IMR-90 (cell line): ENCODE data around the gene AGGF1. TPM values are rescaled to one million over a fixed set of nuclear protein-coding genes. Genes with fewer than 3 reads are reported as not detected.

Source experiments
- ATAC-seq: fragments of 200-7000 bp; cut with Tn5 transposase; 2 replicates; pipeline ENCODE4 v1.9.1; 2020; ENCODE audit warnings: low read depth, mild to moderate bottlenecking, moderate library complexity
- BruUV-seq: library from RNA; stranded (reverse); fragments of 400-500 nt; replicated peaks from 2 replicates; lab custom pipeline; 2021; lab: Mats Ljungman, UMichigan
- CTCF ChIA-PET: fragments of 300-600 bp; formaldehyde crosslinking; extraction: SDS; loops from one replicate; lab custom pipeline; 2021; ENCODE audit warnings: antibody characterized with exemption; lab: Yijun Ruan, JAX
- POLR2A ChIA-PET: fragments of 300-600 bp; sonication (Branson Sonifier 250); formaldehyde crosslinking; loops from one replicate; lab custom pipeline; 2022; ENCODE audit warnings: antibody characterized with exemption; ENCODE audit not compliant: unreplicated experiment; lab: Charles Lee
- DNase-seq: peaks from one replicate; pipeline ENCODE4 v3.0.0; 2013
- H2AFZ ChIP-seq: replicated peaks from 2 replicates; pipeline ENCODE3; 2013; ENCODE audit warnings: low read length, mild to moderate bottlenecking; ENCODE audit not compliant: poor library complexity
- H2AK5ac ChIP-seq: 2 replicates; pipeline ENCODE4 v1.6.1; 2013; ENCODE audit warnings: low read depth, low read length, inconsistent platforms
- H2AK9ac ChIP-seq: replicated peaks from 2 replicates; pipeline ENCODE3; 2013; ENCODE audit warnings: mild to moderate bottlenecking, low read depth, low read length, moderate library complexity; ENCODE audit not compliant: poor library complexity
- H2BK120ac ChIP-seq: 2 replicates; pipeline ENCODE4 v1.6.1; 2013; ENCODE audit warnings: low read depth, low read length, inconsistent platforms
- H2BK15ac ChIP-seq: 3 replicates; pipeline ENCODE4 v1.6.1; 2013; ENCODE audit warnings: low read depth, low read length, inconsistent platforms
- H2BK20ac ChIP-seq: 2 replicates; pipeline ENCODE4 v1.6.1; 2013; ENCODE audit warnings: low read depth, mild to moderate bottlenecking, inconsistent platforms, low read length, moderate library complexity
- H2BK5ac ChIP-seq: 2 replicates; pipeline ENCODE4 v1.6.1; 2013; ENCODE audit warnings: mild to moderate bottlenecking, low read depth, low read length, inconsistent platforms; ENCODE audit not compliant: poor library complexity, severe bottlenecking
- H3K14ac ChIP-seq: replicated peaks from 2 replicates; pipeline ENCODE4 v1.6.1; 2013; ENCODE audit warnings: low read depth, low read length, inconsistent platforms
- H3K18ac ChIP-seq: 2 replicates; pipeline ENCODE4 v1.6.1; 2013; ENCODE audit warnings: low read depth, low read length, control low read depth
- H3K23ac ChIP-seq: 2 replicates; pipeline ENCODE4 v1.6.1; 2013; ENCODE audit warnings: low read depth, low read length, inconsistent platforms
- H3K27ac ChIP-seq: 2 replicates; pipeline ENCODE4 v1.5.1; 2013; ENCODE audit warnings: mild to moderate bottlenecking, control low read depth, low read length; ENCODE audit not compliant: insufficient read depth
- H3K27me3 ChIP-seq: 2 replicates; pipeline ENCODE4 v1.6.1; 2013; ENCODE audit warnings: low read length; ENCODE audit not compliant: control insufficient read depth, insufficient read depth
- H3K36me3 ChIP-seq: 2 replicates; pipeline ENCODE4 v1.6.1; 2013; ENCODE audit warnings: low read length, mixed read lengths; ENCODE audit not compliant: control insufficient read depth, insufficient read depth
- H3K4ac ChIP-seq: 2 replicates; pipeline ENCODE4 v1.6.1; 2013; ENCODE audit warnings: low read depth, low read length, inconsistent platforms
- H3K4me1 ChIP-seq: 2 replicates; pipeline ENCODE4 v1.6.1; 2013; ENCODE audit warnings: low read length, mixed read lengths; ENCODE audit not compliant: control insufficient read depth, insufficient read depth
- H3K4me2 ChIP-seq: 2 replicates; pipeline ENCODE4 v1.6.1; 2013; ENCODE audit warnings: low read depth, mild to moderate bottlenecking, control low read depth, low read length, moderate library complexity
- H3K4me3 ChIP-seq: 2 replicates; pipeline ENCODE4 v1.5.1; 2013; ENCODE audit warnings: low read depth, mild to moderate bottlenecking, control low read depth, low read length, moderate library complexity; ENCODE audit not compliant: insufficient read depth
- H3K56ac ChIP-seq: 2 replicates; pipeline ENCODE4 v1.6.1; 2013; ENCODE audit warnings: low read length, inconsistent platforms; ENCODE audit not compliant: insufficient read depth; ENCODE audit errors: extremely low read depth
- H3K79me1 ChIP-seq, 2 experiments: 2 replicates each; pipeline ENCODE4 v1.6.1; 2013; ENCODE audit warnings: low read length in 2 of 2, inconsistent platforms in 1 of 2, low read depth in 1 of 2
- H3K9ac ChIP-seq: 2 replicates; pipeline ENCODE4 v1.6.1; 2013; ENCODE audit warnings: low read depth, low read length, control low read depth
- H3K9me1 ChIP-seq: 2 replicates; pipeline ENCODE4 v1.6.1; 2013; ENCODE audit warnings: low read length, inconsistent platforms; ENCODE audit not compliant: insufficient read depth
- H3K9me3 ChIP-seq: 2 replicates; pipeline ENCODE4 v1.6.1; 2013; ENCODE audit warnings: low read length; ENCODE audit not compliant: control insufficient read depth, insufficient read depth
- H4K20me1 ChIP-seq: 2 replicates; pipeline ENCODE4 v1.6.1; 2013; ENCODE audit warnings: low read length, inconsistent platforms; ENCODE audit not compliant: insufficient read depth
- H4K5ac ChIP-seq: 2 replicates; pipeline ENCODE4 v1.6.1; 2013; ENCODE audit warnings: mild to moderate bottlenecking, low read depth, low read length, control low read depth
- H4K8ac ChIP-seq, 2 experiments: 2 replicates each; pipeline ENCODE4 v1.6.1; 2013; ENCODE audit warnings: low read depth in 2 of 2, low read length in 2 of 2, control low read depth in 1 of 2, inconsistent platforms in 1 of 2
- H4K91ac ChIP-seq: 2 replicates; pipeline ENCODE4 v1.6.1; 2013; ENCODE audit warnings: low read depth, low read length, inconsistent platforms; ENCODE audit not compliant: insufficient read depth
- BHLHE40 ChIP-seq: fragments of 150-350 bp; IDR thresholded peaks from 2 replicates; pipeline ENCODE4 v1.6.1; 2016; ENCODE audit warnings: mild to moderate bottlenecking, low read depth, low read length
- CEBPB ChIP-seq: IDR thresholded peaks from 2 replicates; pipeline ENCODE4 v1.6.1; 2012; ENCODE audit warnings: low read depth, low read length, improper control_type of control experiment
- CHD1 ChIP-seq: IDR thresholded peaks from 2 replicates; pipeline ENCODE4 v1.6.1; 2012; ENCODE audit warnings: low read depth, low read length, improper control_type of control experiment
- FOS ChIP-seq: fragments of 150-350 bp; IDR thresholded peaks from 2 replicates; pipeline ENCODE4 v1.6.1; 2016; ENCODE audit warnings: low read depth, low read length
- MAFK ChIP-seq: IDR thresholded peaks from 2 replicates; pipeline ENCODE4 v1.6.1; 2012; ENCODE audit warnings: low read depth, low read length, improper control_type of control experiment
- MAZ ChIP-seq: IDR thresholded peaks from 2 replicates; pipeline ENCODE4 v1.6.1; 2012; ENCODE audit warnings: low read depth, mild to moderate bottlenecking, low read length, improper control_type of control experiment, moderate library complexity, borderline replicate concordance
- MXI1 ChIP-seq: IDR thresholded peaks from 2 replicates; pipeline ENCODE4 v1.6.1; 2012; ENCODE audit warnings: low read depth, mild to moderate bottlenecking, low read length, moderate library complexity, borderline replicate concordance
- NFE2L2 ChIP-seq: fragments of 150-350 bp; IDR thresholded peaks from 2 replicates; pipeline ENCODE4 v1.6.1; 2016; ENCODE audit warnings: low read depth, mild to moderate bottlenecking, low read length
- POLR2A ChIP-seq: IDR thresholded peaks from 2 replicates; pipeline ENCODE4 v1.6.1; 2012; ENCODE audit warnings: mild to moderate bottlenecking, low read depth, low read length
- RAD21 ChIP-seq: IDR thresholded peaks from 2 replicates; pipeline ENCODE4 v1.6.1; 2012; ENCODE audit warnings: low read length, improper control_type of control experiment
- RCOR1 ChIP-seq: IDR thresholded peaks from 2 replicates; pipeline ENCODE4 v1.6.1; 2012; ENCODE audit warnings: mild to moderate bottlenecking, low read length, improper control_type of control experiment; ENCODE audit not compliant: insufficient replicate concordance
- RFX5 ChIP-seq: IDR thresholded peaks from 2 replicates; pipeline ENCODE4 v1.8.0; 2012; ENCODE audit warnings: low read depth, mild to moderate bottlenecking, low read length, moderate library complexity
- SMC3 ChIP-seq: fragments of 150-350 bp; IDR thresholded peaks from 2 replicates; pipeline ENCODE4 v1.6.1; 2016; ENCODE audit warnings: low read depth, mild to moderate bottlenecking, antibody characterized with exemption, low read length, moderate library complexity
- WGBS, 2 experiments: methylation state at CpG; one replicate each; pipeline versions ENCODE4 v1.1.5 to v1.1.7; 2013; ENCODE audit warnings: missing lambda C conversion rate in 2 of 2; ENCODE audit not compliant: insufficient read length in 1 of 2; ENCODE audit errors: extremely low coverage in 2 of 2; 5-methylcytosine and 5-hydroxymethylcytosine counted together
- dilution Hi-C: fragments of 300-500 bp; cut with HindIII; formaldehyde crosslinking; loops from one replicate; pipeline ENCODE4 v1.14.3; 2018; ENCODE audit warnings: low sequenced_read_pairs; ENCODE audit not compliant: unreplicated experiment
- in situ Hi-C: fragments of 300-500 bp; cut with MboI; formaldehyde crosslinking; loops from 3 replicates; pipeline ENCODE4 v1.14.3; 2019; ENCODE audit warnings: low sequenced_read_pairs, inconsistent platforms, mixed read lengths
- intact Hi-C: fragments of 100-400 bp; cut with micrococcal nuclease; formaldehyde crosslinking; loops from 2 replicates; pipeline ENCODE4 v1.10.0; 2022
- polyA plus RNA-seq, 3 experiments: library from polyadenylated mRNA; depleted of rRNA; stranded (reverse); fragments of >200 nt; gene quantifications; 2 replicates each; pipeline ENCODE4 v1.2.3, GENCODE V29; 2012; ENCODE audit warnings: low replicate concordance in 1 of 3
- total RNA-seq: library from RNA; depleted of rRNA; stranded (reverse); fragments of >200 nt; gene quantifications from 2 replicates; pipeline ENCODE4 v1.2.3, GENCODE V29; 2012
- TF ChIP-seq, protein P1 (sequence below): fragments of 150-350 bp; IDR thresholded peaks from 2 replicates; pipeline ENCODE4 v1.6.1; 2017; ENCODE audit warnings: mild to moderate bottlenecking, antibody characterized with exemption, low read length, low read depth
- TF ChIP-seq, protein P2 (sequence below): conservative IDR thresholded peaks from 2 replicates; pipeline ENCODE4 v1.5.1; 2012; ENCODE audit warnings: mild to moderate bottlenecking, low read depth, low read length, improper control_type of control experiment
- TF ChIP-seq, protein P3 (sequence below): fragments of 150-350 bp; IDR thresholded peaks from 2 replicates; pipeline ENCODE4 v1.6.1; 2016; ENCODE audit warnings: low read depth, mild to moderate bottlenecking, low read length, moderate library complexity, borderline replicate concordance

AGGF1 gene
- total and polyA plus RNA-seq, 2 of the 4 experiments (the other 2 are of a cell fraction), result 7.3 to 8.4 TPM

DNA sequence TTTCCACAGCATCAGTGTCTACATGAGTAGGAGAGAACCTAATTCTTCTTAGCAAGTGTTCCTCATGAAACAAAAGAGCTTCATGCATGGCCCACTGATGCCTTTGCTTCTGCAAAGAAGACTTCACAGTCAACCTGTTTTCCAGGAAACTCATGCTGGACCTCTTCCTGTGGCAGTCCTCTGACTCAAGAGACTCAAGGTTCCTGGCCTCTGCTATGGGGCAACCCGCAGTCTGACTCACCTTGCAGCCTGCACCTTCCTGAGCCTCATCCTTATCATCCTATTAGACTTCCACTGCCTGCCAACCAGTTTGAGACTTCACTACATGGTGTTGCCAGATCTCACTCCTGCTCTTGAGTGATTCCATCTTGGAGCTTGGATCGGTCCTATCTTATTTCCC is 17.6 kb upstream of the AGGF1 start:
- H3K23ac ChIP-seq, result no peak overlapping the region
- no peak overlapping the region for H2BK120ac ChIP-seq
- H2BK20ac ChIP-seq, result no peak overlapping the region
- no peak overlapping the region for H4K91ac ChIP-seq
- H3K4me2 ChIP-seq, result no peak overlapping the region
- ChIA-PET CTCF (no interaction called here), POLR2A (no interaction called here)
- no peaks in the 10 kb centered on the region; the same call in 1 of the 2 replicates for H3K9me1 ChIP-seq
- no peak overlapping the region for H3K14ac ChIP-seq
- dilution Hi-C loops (no loop called here), intact Hi-C loops (no loop called here), in situ Hi-C loops (loop anchor here (10.0 kb wide), 2 partner anchors 138 to 408 kb away; no protein-coding TSS in a partner anchor)
- no peak overlapping the region for H2AK9ac ChIP-seq
- H2AFZ ChIP-seq, result no peak overlapping the region
- no peak overlapping the region for H3K18ac ChIP-seq
- DNase-seq (no peak), ATAC-seq (no peak)
- no peak overlapping the region for H4K5ac ChIP-seq
- H2BK5ac ChIP-seq, result no peak overlapping the region
- no TSS peak for BruUV-seq
- no peak overlapping the region for H3K56ac ChIP-seq
- H4K20me1 ChIP-seq, result no peaks in the 10 kb centered on the region
- peaks cover 7% of the 10 kb centered on the region for H3K27me3 ChIP-seq
- H3K27ac ChIP-seq, result no peak overlapping the region
- H3K4me1 ChIP-seq, result no peaks in the 10 kb centered on the region
- no peak overlapping the region for H2AK5ac ChIP-seq
- WGBS, 2 experiments, result no CpG with 5 or more reads among the region's 2 CpGs
- no peak overlapping the region for H3K9ac ChIP-seq
- H4K8ac ChIP-seq, result no peak overlapping the region
- H3K9me3 ChIP-seq, result no peaks in the 10 kb centered on the region
- H3K4ac ChIP-seq, result no peak overlapping the region
- TF ChIP-seq, protein P1, sequence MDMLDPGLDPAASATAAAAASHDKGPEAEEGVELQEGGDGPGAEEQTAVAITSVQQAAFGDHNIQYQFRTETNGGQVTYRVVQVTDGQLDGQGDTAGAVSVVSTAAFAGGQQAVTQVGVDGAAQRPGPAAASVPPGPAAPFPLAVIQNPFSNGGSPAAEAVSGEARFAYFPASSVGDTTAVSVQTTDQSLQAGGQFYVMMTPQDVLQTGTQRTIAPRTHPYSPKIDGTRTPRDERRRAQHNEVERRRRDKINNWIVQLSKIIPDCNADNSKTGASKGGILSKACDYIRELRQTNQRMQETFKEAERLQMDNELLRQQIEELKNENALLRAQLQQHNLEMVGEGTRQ, result no peak
- TF ChIP-seq, protein P2, sequence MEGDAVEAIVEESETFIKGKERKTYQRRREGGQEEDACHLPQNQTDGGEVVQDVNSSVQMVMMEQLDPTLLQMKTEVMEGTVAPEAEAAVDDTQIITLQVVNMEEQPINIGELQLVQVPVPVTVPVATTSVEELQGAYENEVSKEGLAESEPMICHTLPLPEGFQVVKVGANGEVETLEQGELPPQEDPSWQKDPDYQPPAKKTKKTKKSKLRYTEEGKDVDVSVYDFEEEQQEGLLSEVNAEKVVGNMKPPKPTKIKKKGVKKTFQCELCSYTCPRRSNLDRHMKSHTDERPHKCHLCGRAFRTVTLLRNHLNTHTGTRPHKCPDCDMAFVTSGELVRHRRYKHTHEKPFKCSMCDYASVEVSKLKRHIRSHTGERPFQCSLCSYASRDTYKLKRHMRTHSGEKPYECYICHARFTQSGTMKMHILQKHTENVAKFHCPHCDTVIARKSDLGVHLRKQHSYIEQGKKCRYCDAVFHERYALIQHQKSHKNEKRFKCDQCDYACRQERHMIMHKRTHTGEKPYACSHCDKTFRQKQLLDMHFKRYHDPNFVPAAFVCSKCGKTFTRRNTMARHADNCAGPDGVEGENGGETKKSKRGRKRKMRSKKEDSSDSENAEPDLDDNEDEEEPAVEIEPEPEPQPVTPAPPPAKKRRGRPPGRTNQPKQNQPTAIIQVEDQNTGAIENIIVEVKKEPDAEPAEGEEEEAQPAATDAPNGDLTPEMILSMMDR, result no peak
- TF ChIP-seq RAD21 (no peak), MXI1 (no peak), RCOR1 (no peak), RFX5 (no peak), SMC3 (no peak), BHLHE40 (no peak), POLR2A (no peak), NFE2L2 (no peak), CHD1 (no peak), MAFK (no peak), FOS (no peak), CEBPB (no peak), MAZ (no peak)
- TF ChIP-seq, protein P3, sequence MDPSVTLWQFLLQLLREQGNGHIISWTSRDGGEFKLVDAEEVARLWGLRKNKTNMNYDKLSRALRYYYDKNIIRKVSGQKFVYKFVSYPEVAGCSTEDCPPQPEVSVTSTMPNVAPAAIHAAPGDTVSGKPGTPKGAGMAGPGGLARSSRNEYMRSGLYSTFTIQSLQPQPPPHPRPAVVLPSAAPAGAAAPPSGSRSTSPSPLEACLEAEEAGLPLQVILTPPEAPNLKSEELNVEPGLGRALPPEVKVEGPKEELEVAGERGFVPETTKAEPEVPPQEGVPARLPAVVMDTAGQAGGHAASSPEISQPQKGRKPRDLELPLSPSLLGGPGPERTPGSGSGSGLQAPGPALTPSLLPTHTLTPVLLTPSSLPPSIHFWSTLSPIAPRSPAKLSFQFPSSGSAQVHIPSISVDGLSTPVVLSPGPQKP, result no peak
- H3K36me3 ChIP-seq, result no peaks in the 10 kb centered on the region
- no peak overlapping the region for H2BK15ac ChIP-seq
- H3K79me1 ChIP-seq, result no peaks in the 10 kb centered on the region
- no peak overlapping the region for H3K4me3 ChIP-seq
